HEK293T (cell line): ENCODE data around the gene LANCL1.

Experiments used
- BHLHE40 ChIP-seq: fragments of 450-650 bp; IDR thresholded peaks from 2 replicates; pipeline ENCODE4 v1.6.1; 2016; ENCODE audit warnings: mild to moderate bottlenecking, moderate library complexity, borderline replicate concordance
- ELF4 ChIP-seq: fragments of 450-650 bp; IDR thresholded peaks from 2 replicates; pipeline ENCODE4 v1.6.1; 2017; ENCODE audit warnings: antibody characterized with exemption
- TARDBP ChIP-seq: fragments of 450-650 bp; IDR thresholded peaks from 2 replicates; pipeline ENCODE4 v1.6.1; 2016

GRCh38 chr2:210440206-210440605, 36.4 kb downstream of the LANCL1 start:
- TF ChIP-seq ELF4 (no peak), BHLHE40 (no peak), TARDBP (no peak)
